GM10266 (cell line): ENCODE data around the gene HRH1.
A peak's percentile ranks its signal among the peaks of the same experiment; 100 is the strongest.

ENCODE experiments used
- DNase-seq: peaks from one replicate; pipeline ENCODE4 v3.0.0; 2012; ENCODE audit errors: extremely low spot score
- TF ChIP-seq, protein P1 (sequence below): IDR thresholded peaks from 2 replicates; pipeline ENCODE4 v1.5.1; 2012; ENCODE audit warnings: mild to moderate bottlenecking, low read depth; ENCODE audit not compliant: control insufficient read depth, insufficient read depth; ENCODE audit errors: missing control alignments

HRH1 gene

DNA sequence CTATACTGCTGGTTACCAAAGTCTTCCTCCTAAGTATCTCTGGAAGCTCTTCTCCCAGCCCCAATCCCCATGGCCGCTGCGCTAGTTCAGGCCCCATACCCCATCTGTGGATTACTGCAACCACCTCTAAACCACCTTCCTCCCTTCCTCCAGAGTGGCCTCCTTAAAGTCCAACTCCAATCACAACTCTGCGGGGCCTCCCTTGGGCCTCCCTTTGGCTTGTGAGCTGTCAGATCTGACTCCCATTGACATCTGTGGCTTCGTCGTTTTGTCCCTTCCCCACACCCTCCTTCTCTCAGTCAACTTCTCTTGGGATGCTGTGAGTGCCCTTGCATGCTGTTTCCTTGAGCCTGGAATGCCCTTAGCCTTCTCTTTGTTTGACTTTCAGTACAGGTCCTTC is 9.3 kb upstream of the HRH1 start:
- TF ChIP-seq, protein P1, sequence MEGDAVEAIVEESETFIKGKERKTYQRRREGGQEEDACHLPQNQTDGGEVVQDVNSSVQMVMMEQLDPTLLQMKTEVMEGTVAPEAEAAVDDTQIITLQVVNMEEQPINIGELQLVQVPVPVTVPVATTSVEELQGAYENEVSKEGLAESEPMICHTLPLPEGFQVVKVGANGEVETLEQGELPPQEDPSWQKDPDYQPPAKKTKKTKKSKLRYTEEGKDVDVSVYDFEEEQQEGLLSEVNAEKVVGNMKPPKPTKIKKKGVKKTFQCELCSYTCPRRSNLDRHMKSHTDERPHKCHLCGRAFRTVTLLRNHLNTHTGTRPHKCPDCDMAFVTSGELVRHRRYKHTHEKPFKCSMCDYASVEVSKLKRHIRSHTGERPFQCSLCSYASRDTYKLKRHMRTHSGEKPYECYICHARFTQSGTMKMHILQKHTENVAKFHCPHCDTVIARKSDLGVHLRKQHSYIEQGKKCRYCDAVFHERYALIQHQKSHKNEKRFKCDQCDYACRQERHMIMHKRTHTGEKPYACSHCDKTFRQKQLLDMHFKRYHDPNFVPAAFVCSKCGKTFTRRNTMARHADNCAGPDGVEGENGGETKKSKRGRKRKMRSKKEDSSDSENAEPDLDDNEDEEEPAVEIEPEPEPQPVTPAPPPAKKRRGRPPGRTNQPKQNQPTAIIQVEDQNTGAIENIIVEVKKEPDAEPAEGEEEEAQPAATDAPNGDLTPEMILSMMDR: no peak
- DNase-seq: no peak

DNA sequence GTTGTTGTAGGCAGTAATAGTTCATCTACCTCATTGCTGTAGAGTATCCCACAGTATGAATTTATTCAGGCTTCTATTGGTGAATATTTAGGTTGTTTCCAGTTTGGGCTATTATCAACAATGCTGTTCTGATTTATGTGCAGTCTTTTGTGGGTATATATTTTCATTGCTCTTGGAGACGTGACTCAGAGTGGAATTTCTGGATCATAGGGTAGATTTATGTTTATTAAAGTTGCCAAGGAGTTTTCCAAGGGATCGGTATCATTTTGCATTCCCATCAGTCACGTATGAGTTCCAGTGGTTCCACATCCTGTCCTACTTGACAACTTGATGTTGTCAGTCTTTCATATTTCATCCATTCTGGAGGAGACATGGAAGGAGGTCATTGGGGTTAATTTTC is 8.4 kb upstream of the HRH1 start:
- TF ChIP-seq, protein P1: no peak
- DNase-seq: no peak

DNA sequence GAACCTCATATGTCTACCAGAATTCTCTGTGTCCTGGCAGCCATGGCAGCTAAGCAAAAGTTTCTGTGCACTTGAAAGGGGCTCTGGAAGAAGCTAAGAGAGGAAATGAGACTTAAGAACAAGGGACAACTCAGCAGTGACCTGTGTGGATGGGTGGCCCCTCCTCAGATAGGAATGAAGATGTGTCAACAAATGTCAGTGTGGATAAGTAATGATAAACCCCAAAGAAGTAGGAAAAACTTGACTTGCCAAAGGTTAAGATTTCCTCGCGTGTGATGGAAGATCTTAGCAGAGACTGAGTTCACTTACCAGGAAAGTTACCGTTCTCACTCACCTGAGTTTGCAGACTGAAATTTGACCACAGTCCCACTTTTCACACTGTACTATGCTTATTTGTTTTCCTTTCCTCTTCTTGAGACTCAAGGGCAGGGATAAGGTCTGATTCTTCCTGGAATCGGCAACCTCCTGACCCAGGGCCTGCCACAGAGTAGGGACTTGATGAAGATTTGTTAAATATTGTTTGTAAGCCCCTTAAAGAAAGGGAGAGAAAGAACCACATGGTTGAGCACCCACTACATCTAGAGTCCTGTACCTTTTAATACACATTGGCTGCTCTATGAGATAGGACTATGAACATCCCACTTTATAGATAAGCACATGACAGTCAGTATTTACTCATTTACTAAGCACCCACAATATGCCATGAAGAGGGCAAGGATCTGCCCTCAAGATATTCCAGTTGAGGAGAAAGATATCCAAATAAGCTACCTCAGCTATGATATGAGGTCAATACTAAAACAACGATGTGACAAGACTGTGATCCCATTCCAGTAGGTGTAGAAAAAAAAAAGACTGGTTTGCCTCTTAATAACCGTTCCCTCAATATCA is 7.3 kb upstream of the HRH1 start:
- TF ChIP-seq, protein P1: no peak
- no peak for DNase-seq

DNA sequence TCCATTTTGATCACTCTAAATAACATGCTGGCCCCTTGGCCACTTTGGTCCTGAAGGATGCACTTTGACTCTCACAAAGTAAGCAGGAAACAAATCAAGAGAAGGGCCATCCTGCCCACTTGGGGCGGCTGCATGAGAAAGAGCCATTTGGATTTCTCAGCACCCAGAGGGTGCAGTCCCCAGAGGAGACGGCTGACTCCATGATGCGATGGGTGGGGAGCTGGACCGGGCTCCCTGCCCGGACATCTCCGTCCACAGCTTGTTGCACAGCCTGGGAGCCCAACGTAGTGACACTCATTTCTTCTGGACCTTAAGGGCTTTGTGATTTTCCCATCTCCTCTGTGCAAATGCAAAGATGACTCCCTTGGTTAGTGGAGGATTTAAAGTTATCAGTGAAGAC is 4.0 kb upstream of the HRH1 start:
- TF ChIP-seq, protein P1: no peak
- DNase-seq: no peak

DNA sequence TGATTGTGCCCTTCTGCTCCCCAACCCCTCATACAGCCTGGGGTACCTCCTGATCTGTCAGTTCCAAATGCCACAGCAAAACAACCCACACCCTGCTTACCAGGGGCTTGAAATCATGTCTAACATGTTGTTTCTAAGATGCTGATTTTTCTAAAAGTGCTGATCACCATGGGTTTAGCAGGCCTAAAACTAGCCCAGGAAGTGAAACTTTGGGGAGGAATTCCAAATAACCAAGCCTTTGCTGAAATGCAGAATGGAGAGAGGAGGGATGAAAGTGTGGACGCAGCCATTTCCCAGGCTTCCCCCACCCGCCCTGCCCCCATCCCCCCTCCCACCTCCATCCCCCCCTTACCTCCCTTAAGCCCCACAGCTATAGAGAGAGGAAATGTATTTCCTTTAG is 2.0 kb upstream of the HRH1 start:
- DNase-seq: no peak
- TF ChIP-seq, protein P1: no peak

DNA sequence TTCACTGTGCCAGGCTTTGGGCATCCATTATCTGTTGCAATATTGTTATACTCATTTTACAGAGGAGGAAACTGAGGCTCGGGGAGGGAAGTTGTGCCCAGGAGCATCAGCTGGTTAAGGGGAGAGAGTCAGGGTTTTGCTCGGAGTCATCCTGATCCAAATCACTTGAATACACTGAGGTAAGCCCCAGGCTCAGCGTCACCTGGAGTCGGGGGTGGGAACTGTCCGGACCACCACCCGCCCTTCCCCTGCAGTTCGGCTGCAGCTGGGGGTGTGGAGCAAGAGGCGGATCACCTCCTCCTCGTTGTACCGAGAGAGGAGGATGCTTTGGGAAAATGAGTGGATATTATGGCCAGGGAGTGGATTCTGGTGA is 646 bp downstream of the HRH1 start:
- no peak for DNase-seq
- TF ChIP-seq, protein P1: no peak

DNA sequence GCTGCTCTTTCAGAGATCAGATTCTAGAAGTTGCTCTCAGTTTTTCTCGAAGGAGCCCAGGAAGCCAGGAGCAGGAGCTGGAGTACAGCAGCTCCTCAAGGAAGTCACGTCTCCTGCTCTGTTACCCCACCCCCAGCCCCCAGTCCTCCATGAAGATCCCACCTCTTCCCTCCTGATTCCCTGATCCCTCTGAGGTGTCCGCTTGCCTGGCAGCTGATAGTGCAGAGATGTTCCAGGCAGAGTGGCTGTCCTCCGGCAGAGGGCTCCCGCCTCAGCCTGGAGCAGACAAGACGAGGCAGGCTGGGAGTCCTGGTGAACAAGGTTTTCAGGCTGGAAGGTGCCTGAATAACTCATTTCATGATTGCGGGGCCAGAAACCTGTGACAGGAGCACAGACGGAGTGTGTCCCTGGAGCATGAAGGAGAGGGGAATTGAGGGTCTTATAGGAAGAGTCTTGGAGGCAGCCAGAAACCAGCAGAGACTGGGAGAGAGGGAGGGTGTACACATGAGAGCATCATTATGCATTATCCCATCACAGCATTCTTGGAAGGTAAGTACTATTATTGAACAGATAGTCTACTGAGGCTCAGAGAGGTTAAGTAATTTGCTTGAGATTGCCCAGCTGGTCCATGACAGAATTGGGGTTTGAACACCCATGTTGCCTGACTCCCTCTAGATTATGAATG is 1.2 kb downstream of the HRH1 start:
- peak; percentile 52 for DNase-seq
- TF ChIP-seq, protein P1: peak; percentile 35
